ENCODE data around the gene PDK3. TPM values are rescaled to one million over a fixed set of nuclear protein-coding genes. Genes with fewer than 3 reads are reported as not detected.

PDK3 gene
- total RNA-seq, 1 donor from 2014 or later: 6.2 TPM

DNA sequence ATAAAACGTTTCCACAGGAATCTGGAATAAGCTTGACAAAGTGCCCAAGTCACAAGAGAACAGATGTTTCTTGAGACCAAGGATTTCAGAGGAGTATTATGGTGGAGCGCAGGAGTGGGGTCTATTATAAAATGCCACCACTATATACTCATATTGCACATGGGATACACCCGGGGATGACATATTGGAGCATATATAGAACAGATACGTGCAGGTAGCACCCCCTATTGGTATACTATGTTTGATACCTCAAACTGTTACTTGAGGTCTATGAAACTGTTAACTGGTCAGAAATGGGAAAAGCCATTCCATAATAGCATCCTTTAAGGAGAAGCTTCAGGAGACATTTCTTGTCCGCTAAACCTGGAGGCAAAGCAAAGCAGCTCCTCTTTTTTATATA lies 96.0 kb downstream of the PDK3 start:
- no peak for DNase-seq

DNA sequence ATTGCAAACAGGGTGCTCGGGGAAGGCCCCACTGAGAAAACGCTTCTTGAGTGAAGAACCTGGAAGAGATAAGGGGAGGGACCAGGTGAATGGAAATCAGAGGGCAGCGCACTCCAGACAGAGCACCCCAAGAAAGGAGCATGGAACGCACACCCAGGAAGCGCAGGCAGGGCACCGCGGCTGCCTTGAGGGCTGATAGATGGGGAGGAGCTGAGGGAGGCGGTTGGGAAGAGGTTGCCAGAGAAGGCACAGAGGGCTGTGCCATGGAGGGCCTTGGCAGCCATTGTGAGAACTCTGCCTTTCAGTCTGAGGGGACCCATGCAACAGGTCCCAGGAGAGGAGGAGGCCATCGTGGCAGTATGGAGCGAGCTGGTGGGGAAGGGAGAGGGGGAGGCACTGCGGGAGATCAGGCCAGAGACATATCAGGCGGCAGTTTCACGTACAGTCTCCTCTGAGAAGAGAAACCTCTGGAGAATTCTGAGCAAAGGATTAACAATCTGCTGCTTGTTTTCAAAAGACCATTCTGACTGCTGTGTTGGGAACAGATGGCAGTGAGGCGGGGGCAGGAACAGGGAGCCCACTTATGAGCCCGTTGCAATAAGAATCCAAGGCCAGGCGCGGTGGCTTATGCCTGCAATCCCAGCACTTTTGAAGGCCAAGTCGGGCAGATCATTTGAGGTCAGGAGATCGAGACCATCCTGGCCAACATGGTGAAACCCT lies 98.4 kb downstream of the PDK3 start:
- DNase-seq: no peak

DNA sequence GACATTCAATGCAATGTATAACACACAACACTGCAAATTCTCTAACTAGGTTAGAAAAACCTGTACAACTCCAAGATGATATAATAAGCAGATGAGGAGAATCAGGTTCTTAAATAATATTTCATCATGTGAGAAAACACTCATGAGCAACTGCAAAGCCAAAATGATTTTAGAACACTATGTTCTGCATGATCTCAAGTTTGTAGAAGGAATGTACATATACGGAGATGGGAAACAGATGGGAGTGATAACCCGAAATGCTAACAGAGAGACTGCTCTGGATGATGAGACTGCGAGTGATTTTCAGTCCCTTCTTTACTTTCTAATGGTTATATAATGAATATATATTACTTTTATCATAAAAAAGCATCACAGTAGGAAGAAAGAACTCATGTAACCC lies 101.2 kb downstream of the PDK3 start:
- no peak for DNase-seq

DNA sequence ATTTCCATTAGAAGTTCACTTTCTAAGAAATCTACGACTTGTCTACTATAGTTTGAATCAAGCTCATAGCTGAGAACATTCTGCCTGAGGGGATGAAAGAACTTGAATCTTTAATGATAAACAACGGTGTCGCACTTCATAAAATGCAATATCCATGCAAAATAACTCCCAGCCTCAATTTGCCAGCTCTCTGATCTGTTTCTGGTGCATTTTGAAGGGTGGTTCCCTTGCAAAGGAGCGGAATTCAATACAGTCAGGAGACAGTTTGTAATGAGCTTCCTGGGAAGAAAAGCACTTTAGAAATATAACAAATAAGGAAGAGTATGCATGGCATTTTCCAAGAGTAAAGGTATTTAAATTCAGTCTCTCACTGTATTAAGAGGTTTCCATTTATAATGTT lies 102.1 kb downstream of the PDK3 start:
- no peak for DNase-seq

DNA sequence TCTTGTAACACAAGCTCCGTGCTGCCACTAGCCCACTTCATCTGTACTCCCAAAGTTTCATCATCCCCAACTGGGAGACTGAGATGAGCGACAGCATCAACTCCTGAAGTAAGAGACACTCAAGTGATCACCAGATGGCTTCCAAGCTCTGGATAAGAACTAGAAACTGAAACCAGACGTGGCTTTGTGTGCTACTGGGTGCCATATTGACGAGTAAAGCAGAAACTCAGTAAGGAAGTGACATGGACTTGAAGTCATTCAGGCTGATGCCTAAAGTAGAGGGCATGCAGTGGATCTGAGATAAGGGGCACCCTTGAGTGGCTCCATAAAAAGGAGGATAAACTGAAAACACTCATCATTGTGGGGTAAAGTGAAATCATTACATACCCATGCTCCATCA lies 109.7 kb downstream of the PDK3 start:
- DNase-seq: no peak

DNA sequence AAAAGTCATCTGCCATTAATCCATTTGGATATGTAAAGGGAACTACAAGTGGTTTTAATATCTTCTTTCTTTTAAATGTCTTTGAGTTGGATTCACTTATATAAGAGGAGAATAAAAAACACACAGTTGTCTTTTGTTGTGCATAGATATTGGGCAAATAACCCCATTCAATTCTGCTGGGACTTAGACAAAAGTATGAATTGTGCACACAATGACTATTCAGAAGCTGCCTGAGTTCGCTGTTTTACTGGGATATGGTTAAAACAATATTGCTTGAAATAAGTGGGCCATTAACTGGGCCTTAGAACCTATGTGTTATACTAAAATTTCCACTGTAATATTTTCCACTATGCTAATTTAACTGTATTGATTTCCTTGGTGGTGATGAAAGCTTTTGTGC lies 110.4 kb downstream of the PDK3 start:
- DNase-seq: no peak

DNA sequence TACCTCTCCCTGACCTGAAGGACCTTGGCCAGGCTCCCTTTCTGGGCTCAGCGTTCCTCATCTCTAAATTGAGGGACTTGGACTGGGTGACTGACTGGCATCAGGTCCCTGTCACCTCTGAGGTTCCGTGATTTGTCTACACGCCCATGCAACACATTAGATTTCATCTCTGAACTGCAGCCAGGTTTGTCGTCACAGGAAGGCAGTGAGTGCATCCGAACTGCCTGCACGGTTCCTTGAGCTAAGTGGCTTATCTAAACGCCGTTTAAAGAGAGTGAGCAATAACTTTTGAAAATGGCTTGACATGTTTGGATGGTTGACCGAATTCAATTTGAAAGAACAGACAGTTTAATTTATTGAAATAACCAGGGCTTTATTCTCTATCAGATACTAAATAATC lies 112.0 kb downstream of the PDK3 start:
- DNase-seq: no peak

Small RNAs within 50 kb of the gene (small RNA-seq; reads per million reads assigned to genes)
- gene SNRPEP9: not detected

Other genes starting within 250 kb of the PDK3 start
- not detected for gene SUPT20HL2, start 151.2 kb upstream of the PDK3 start, total RNA-seq
- not detected for gene SUPT20HL1, start 104.6 kb upstream of the PDK3 start, total RNA-seq
- gene PCYT1B, start 182.1 kb downstream of the PDK3 start, total RNA-seq: 22.5 TPM
- gene POLA1, start 228.6 kb downstream of the PDK3 start, total RNA-seq: 40.1 TPM

Measured in occipital lobe (tissue), 3 donors.